Colon (tissue), 2 donors: ENCODE measurements around the gene HPSE2.
"Not testable (repeated sequence)": the region's sequence is repeated elsewhere in the genome, so short reads cannot be mapped to it uniquely, and the experiment has no call there.

Experiments
- FAIRE-seq: peaks from 2 replicates; lab custom pipeline; 2012; peaks lifted over from hg19 to GRCh38; lab: Jason Lieb, UNC
- donor health status: control.
- donor health status: control.

HPSE2 gene

GRCh38 chr10:98919899-98920298 is 315.8 kb downstream of the HPSE2 start:
- FAIRE-seq: no peak

GRCh38 chr10:98917828-98918227 is 317.8 kb downstream of the HPSE2 start:
- FAIRE-seq: no peak

- no peak for FAIRE-seq
Measured at GRCh38 chr10:98916526-98917125, 319.0 kb downstream of the HPSE2 start.

GRCh38 chr10:98915911-98916310 is 319.7 kb downstream of the HPSE2 start:
- FAIRE-seq: no peak

- FAIRE-seq: no peak
Measured at GRCh38 chr10:98910546-98910945, 325.1 kb downstream of the HPSE2 start.

GRCh38 chr10:98910048-98910447 is 325.6 kb downstream of the HPSE2 start:
- no peak for FAIRE-seq

GRCh38 chr10:98908868-98909267 is 326.8 kb downstream of the HPSE2 start:
- no peak for FAIRE-seq

- not testable (repeated sequence) for FAIRE-seq
Measured at GRCh38 chr10:98908247-98908646, 327.4 kb downstream of the HPSE2 start.

- FAIRE-seq: no peak
Measured at GRCh38 chr10:98901441-98902110, 334.1 kb downstream of the HPSE2 start.

GRCh38 chr10:98899018-98899417 is 336.6 kb downstream of the HPSE2 start:
- FAIRE-seq: no peak

- FAIRE-seq: no peak
Measured at GRCh38 chr10:98892523-98892922, 343.1 kb downstream of the HPSE2 start.

GRCh38 chr10:98886686-98887085 is 349.0 kb downstream of the HPSE2 start:
- no peak for FAIRE-seq

GRCh38 chr10:98885378-98885777 is 350.3 kb downstream of the HPSE2 start:
- no peak for FAIRE-seq

GRCh38 chr10:98881789-98882188 is 353.9 kb downstream of the HPSE2 start:
- FAIRE-seq: no peak

- no peak for FAIRE-seq
Measured at GRCh38 chr10:98880971-98881370, 354.7 kb downstream of the HPSE2 start.

- no peak for FAIRE-seq
Measured at GRCh38 chr10:98878921-98879320, 356.7 kb downstream of the HPSE2 start.

GRCh38 chr10:98878418-98878817 is 357.2 kb downstream of the HPSE2 start:
- FAIRE-seq: no peak

- no peak for FAIRE-seq
Measured at GRCh38 chr10:98861962-98862361, 373.7 kb downstream of the HPSE2 start.

- no peak for FAIRE-seq
Measured at GRCh38 chr10:98858525-98858924, 377.1 kb downstream of the HPSE2 start.

GRCh38 chr10:98855403-98856189 is 380.1 kb downstream of the HPSE2 start:
- no peak for FAIRE-seq

- no peak for FAIRE-seq
Measured at GRCh38 chr10:98852686-98853085, 383.0 kb downstream of the HPSE2 start.

GRCh38 chr10:98848361-98848760 is 387.3 kb downstream of the HPSE2 start:
- no peak for FAIRE-seq

- no peak for FAIRE-seq
Measured at GRCh38 chr10:98846787-98847186, 388.9 kb downstream of the HPSE2 start.
